NCI-H774 (cell line): Measurements from ENCODE around the gene PRKCB.
A peak's percentile ranks its signal among the peaks of the same experiment; 100 is the strongest.

Experiments used
- DNase-seq: peaks from one replicate; lab custom pipeline; 2025; lab: John Stamatoyannopoulos, UW

Gene PRKCB

GRCh38 chr16:24253192-24253591 is 417.4 kb downstream of the PRKCB start:
- DNase-seq, result peak; percentile 4

- DNase-seq, result no peak
Observed at GRCh38 chr16:24255456-24256371, 419.9 kb downstream of the PRKCB start, which contains the start of gene CACNG3. Gene CACNG3, plus strand, starts transcription at chr16:24256335. Its CDS starts 420 bp downstream, at chr16:24256755.

- no peak for DNase-seq
Observed at GRCh38 chr16:24257958-24258357, 422.2 kb downstream of the PRKCB start.

GRCh38 chr16:24258791-24259190 is 423.0 kb downstream of the PRKCB start:
- no peak for DNase-seq

DNA sequence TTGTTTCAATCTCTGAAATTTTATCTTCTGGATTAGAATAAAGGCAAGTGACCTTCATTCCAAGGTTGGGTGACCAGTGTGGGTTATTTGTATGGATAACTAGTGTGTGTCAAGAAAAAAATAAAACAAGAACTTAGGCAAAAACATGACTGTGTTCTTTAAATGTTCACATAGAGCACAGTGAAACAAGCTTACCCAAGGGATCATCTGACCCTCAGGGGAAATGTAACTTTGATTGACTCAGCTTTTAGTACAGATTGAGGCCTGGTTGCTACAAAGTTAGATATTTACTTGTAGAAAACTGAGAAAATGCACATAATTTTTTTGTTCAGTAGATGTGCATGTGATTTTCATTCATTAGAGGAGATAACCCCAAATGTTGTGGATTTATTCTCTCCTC is 427.0 kb downstream of the PRKCB start:
- no peak for DNase-seq
